T-cell (primary cell): ENCODE results near the gene CCNJL. TPM values are rescaled to one million over a fixed set of nuclear protein-coding genes. Genes with fewer than 3 reads are reported as not detected.

Experiments
- ATAC-seq, 4 experiments: fragments of 200-7000 bp in 3 of 4; fragments of 150-1000 bp in 1 of 4; cut with Tn5 transposase; replicated peaks in 1 of 4; 1 replicate in 3 of 4; 2 replicates in 1 of 4; pipeline ENCODE4 v1.10.0; 2021; ENCODE audit warnings: moderate library complexity in 3 of 4, mild to moderate bottlenecking in 2 of 4, moderate number of reproducible peaks in 1 of 4
- CTCF ChIA-PET, 2 donors: fragments of 300-600 bp; sonication (Branson Sonifier 250); formaldehyde crosslinking; loops; one replicate each; lab custom pipeline; 2022; ENCODE audit warnings: antibody characterized with exemption in 2 of 2; lab: Charles Lee
- POLR2A ChIA-PET, 2 donors: fragments of 300-600 bp; sonication (Branson Sonifier 250); formaldehyde crosslinking; loops; one replicate each; lab custom pipeline; 2022; ENCODE audit warnings: antibody characterized with exemption in 2 of 2; lab: Charles Lee
- DNase-seq, 35 experiments: peaks; one replicate each; pipeline versions ENCODE4 v3.0.0 to v3.0.0-alpha.2; 2013 to 2023
- H3K27ac ChIP-seq: one replicate; pipeline ENCODE4 v1.5.1; 2013; ENCODE audit warnings: low read length
- H3K27me3 ChIP-seq, 2 experiments: replicated peaks in 1 of 2; 1 replicate in 1 of 2; 2 replicates in 1 of 2; pipeline versions ENCODE4 v1.6.1 to v1.7.0; 2013; ENCODE audit warnings: low read length in 1 of 2, mixed read lengths in 1 of 2; ENCODE audit not compliant: control insufficient read depth in 2 of 2, insufficient read depth in 2 of 2; ENCODE audit errors: extremely low read depth in 1 of 2
- H3K36me3 ChIP-seq, 2 donors: 1 replicate in 1 of 2; 2 replicates in 1 of 2; pipeline versions ENCODE4 v1.6.1 to v1.7.0; 2013; ENCODE audit warnings: low read length in 1 of 2; ENCODE audit not compliant: control insufficient read depth in 2 of 2, insufficient read depth in 1 of 2; ENCODE audit errors: extremely low read depth in 1 of 2
- H3K4me1 ChIP-seq, 2 experiments: 1 replicate in 1 of 2; 2 replicates in 1 of 2; pipeline versions ENCODE4 v1.6.1 to v1.7.0; 2013; ENCODE audit warnings: low read length in 2 of 2, mixed read lengths in 1 of 2; ENCODE audit not compliant: insufficient read depth in 2 of 2, control insufficient read depth in 1 of 2; ENCODE audit errors: extremely low read depth in 1 of 2
- H3K4me3 ChIP-seq, 2 donors: 1 replicate in 1 of 2; 2 replicates in 1 of 2; pipeline versions ENCODE4 v1.5.1 to v1.7.0; 2013; ENCODE audit warnings: mild to moderate bottlenecking in 2 of 2, low read length in 1 of 2, moderate library complexity in 1 of 2; ENCODE audit not compliant: control insufficient read depth in 1 of 2; ENCODE audit errors: extremely low read depth in 1 of 2
- H3K9me3 ChIP-seq: 2 replicates; pipeline ENCODE4 v1.7.0; 2013
- H3K27ac Mint-ChIP-seq, 2 donors: one replicate each; pipeline ENCODE4 v1.8.0; 2020 to 2021; ENCODE audit warnings: mild to moderate bottlenecking in 2 of 2, mixed read lengths in 2 of 2
- H3K27me3 Mint-ChIP-seq, 2 donors: one replicate each; pipeline ENCODE4 v1.8.0; 2021 to 2022; ENCODE audit warnings: mixed read lengths in 2 of 2
- H3K36me3 Mint-ChIP-seq: one replicate; pipeline ENCODE4 v1.8.0; 2021; ENCODE audit warnings: mixed read lengths
- H3K4me1 Mint-ChIP-seq, 3 donors: one replicate each; pipeline ENCODE4 v1.8.0; 2020 to 2022; ENCODE audit warnings: mixed read lengths in 3 of 3, mild to moderate bottlenecking in 1 of 3
- H3K4me3 Mint-ChIP-seq, 3 donors: one replicate each; pipeline ENCODE4 v1.8.0; 2020 to 2022; ENCODE audit warnings: mild to moderate bottlenecking in 3 of 3, mixed read lengths in 3 of 3, moderate library complexity in 3 of 3
- H3K9me3 Mint-ChIP-seq, 3 donors: one replicate each; pipeline ENCODE4 v1.8.0; 2020 to 2022; ENCODE audit warnings: mixed read lengths in 3 of 3
- WGBS: methylation state at CpG from one replicate; pipeline ENCODE4 v1.1.5; 2013; ENCODE audit warnings: missing lambda C conversion rate; ENCODE audit not compliant: insufficient coverage; 5-methylcytosine and 5-hydroxymethylcytosine counted together
- total RNA-seq, 35 experiments: library from RNA in 6 of 35; stranded (reverse) in 6 of 35; fragments of 120-200 nt in 1 of 35; gene quantifications; one replicate each; pipeline versions ENCODE4 v1.2.1 to v1.2.4 and lab custom pipeline; 2013 to 2026

Gene CCNJL
- total RNA-seq, 5 donors from 2014 or later (not counting 1 experiment from before 2014, with no cell fraction given): 0.33 to 0.41 (median 0.35) TPM; not detected in 2

DNA sequence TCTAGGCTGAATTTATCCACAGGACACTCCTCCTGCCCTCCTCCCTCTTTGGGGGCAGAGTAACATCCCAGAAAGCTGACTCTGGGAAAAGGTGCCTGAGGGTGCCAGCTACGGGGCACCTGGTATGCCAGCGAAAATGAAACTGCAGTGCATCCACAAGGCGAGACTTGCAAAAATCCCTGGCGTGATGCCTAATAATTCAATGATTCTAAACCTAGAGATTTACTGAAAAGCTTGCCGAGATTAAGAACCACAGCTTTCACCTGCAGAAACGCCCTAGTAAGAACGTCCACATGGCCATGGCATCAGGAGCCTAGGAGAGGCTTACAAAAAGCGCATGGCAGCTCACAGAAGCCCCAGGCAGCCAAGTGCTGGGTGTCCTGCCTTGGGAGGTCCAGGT lies 20.9 kb downstream of the CCNJL start:
- Mint-ChIP-seq H3K27ac (no peak overlapping the region), H3K36me3 (no peaks in the 10 kb centered on the region), H3K4me1 (no peaks in the 10 kb centered on the region), H3K27me3 (peaks cover 4 to 8% of the 10 kb centered on the region in 2 donors), H3K9me3 (no peaks in the 10 kb centered on the region), H3K4me3 (no peak overlapping the region)
- no peak overlapping the region for H3K4me3 ChIP-seq
- 84% methylated on average over 6 of the region's 8 CpGs for WGBS
- H3K27me3 ChIP-seq: peaks cover 0 to 19% of the 10 kb centered on the region in 2 experiments
- DNase-seq (no peak), ATAC-seq (no peak)
- H3K27ac ChIP-seq: no peak overlapping the region
- POLR2A ChIA-PET: no interaction called here
- CTCF ChIA-PET: interaction anchor here in 1 of 2 donors (0.6 kb wide), 1 partner anchor 775 kb away, joined by 7 read pairs; no protein-coding TSS in a partner anchor
- no peaks in the 10 kb centered on the region for H3K9me3 ChIP-seq
- no peaks in the 10 kb centered on the region for H3K36me3 ChIP-seq
- H3K4me1 ChIP-seq: no peaks in the 10 kb centered on the region

DNA sequence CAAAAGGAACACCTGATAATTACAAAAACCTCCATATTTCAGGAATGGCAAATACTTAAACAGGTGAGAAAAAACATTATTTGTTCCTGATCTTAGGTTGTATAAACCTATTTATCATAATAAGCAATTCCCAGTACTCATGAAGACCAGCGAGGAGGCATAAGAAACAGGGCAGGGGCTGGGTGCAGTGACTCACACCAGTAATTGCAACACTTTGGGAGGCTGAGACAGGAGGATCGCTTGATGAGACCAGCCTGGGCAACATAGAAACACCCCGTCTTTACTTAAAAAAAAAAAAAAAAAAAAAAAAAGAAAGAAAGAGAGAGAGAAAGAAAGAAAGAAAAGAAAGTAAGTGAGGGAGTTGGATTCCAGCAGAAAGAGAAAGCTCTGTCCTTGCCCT lies 21.6 kb downstream of the CCNJL start:
- WGBS: no CpG with 5 or more reads among the region's 3 CpGs
- no peaks in the 10 kb centered on the region for H3K36me3 ChIP-seq
- no peak overlapping the region for H3K27ac ChIP-seq
- H3K4me3 ChIP-seq: no peak overlapping the region
- ATAC-seq: no peak
- H3K9me3 ChIP-seq: no peaks in the 10 kb centered on the region
- ChIA-PET CTCF (no interaction called here), POLR2A (no interaction called here)
- Mint-ChIP-seq H3K27me3 (peaks cover 4 to 8% of the 10 kb centered on the region in 2 donors), H3K4me3 (no peak overlapping the region), H3K27ac (no peak overlapping the region), H3K36me3 (no peaks in the 10 kb centered on the region), H3K9me3 (no peaks in the 10 kb centered on the region), H3K4me1 (no peaks in the 10 kb centered on the region)
- no peak for DNase-seq
- no peaks in the 10 kb centered on the region for H3K4me1 ChIP-seq
- peaks cover 0 to 18% of the 10 kb centered on the region in 2 experiments for H3K27me3 ChIP-seq

- H3K4me1 ChIP-seq: no peaks in the 10 kb centered on the region
- H3K9me3 ChIP-seq: no peaks in the 10 kb centered on the region
- no peaks in the 10 kb centered on the region for H3K36me3 Mint-ChIP-seq
- H3K4me1 Mint-ChIP-seq: no peaks in the 10 kb centered on the region
- peaks cover 0 to 21% of the 10 kb centered on the region in 2 experiments for H3K27me3 ChIP-seq
- no peak overlapping the region for H3K4me3 ChIP-seq
- no peak overlapping the region for H3K4me3 Mint-ChIP-seq
- POLR2A ChIA-PET: no interaction called here
- H3K27me3 Mint-ChIP-seq: peaks cover 6 to 13% of the 10 kb centered on the region in 2 donors
- H3K27ac ChIP-seq: no peak overlapping the region
- CTCF ChIA-PET: no interaction called here
- no peak for ATAC-seq
- H3K36me3 ChIP-seq: no peaks in the 10 kb centered on the region
- H3K9me3 Mint-ChIP-seq: no peaks in the 10 kb centered on the region
- no peak for DNase-seq
- no peak overlapping the region for H3K27ac Mint-ChIP-seq
- WGBS: 44% methylated on average over 4 of the region's 7 CpGs
Measured at GRCh38 chr5:160289721-160290120, 22.6 kb downstream of the CCNJL start.

- CTCF ChIA-PET: no interaction called here
- POLR2A ChIA-PET: no interaction called here
Measured at GRCh38 chr5:160289356-160289651, 23.1 kb downstream of the CCNJL start.

GRCh38 chr5:160287378-160288051 lies 24.8 kb downstream of the CCNJL start:
- CTCF ChIA-PET: interaction anchor here in 1 of 2 donors (0.5 kb wide), 1 partner anchor 14 kb away, joined by 3 read pairs; no protein-coding TSS in a partner anchor
- DNase-seq (no peak), ATAC-seq (no peak)
- Histone ChIP-seq H3K4me3 (no peak overlapping the region), H3K9me3 (no peaks in the 10 kb centered on the region), H3K36me3 (no peaks in the 10 kb centered on the region), H3K27me3 (peaks cover 0 to 17% of the 10 kb centered on the region in 2 experiments), H3K27ac (no peak overlapping the region), H3K4me1 (no peaks in the 10 kb centered on the region)
- Mint-ChIP-seq H3K9me3 (no peaks in the 10 kb centered on the region), H3K27me3 (peaks cover 4 to 15% of the 10 kb centered on the region in 2 donors), H3K27ac (no peak overlapping the region), H3K36me3 (no peaks in the 10 kb centered on the region), H3K4me3 (no peak overlapping the region), H3K4me1 (no peaks in the 10 kb centered on the region)
- 83% methylated on average over 4 of the region's 8 CpGs for WGBS
- POLR2A ChIA-PET: no interaction called here

More at GRCh38 chr5:160289356-160289651, 23.1 kb downstream of the CCNJL start:
- Histone ChIP-seq H3K4me1 (no peaks in the 10 kb centered on the region), H3K36me3 (no peaks in the 10 kb centered on the region), H3K27ac (no peak overlapping the region), H3K27me3 (peaks cover 0 to 17% of the 10 kb centered on the region in 2 experiments), H3K9me3 (no peaks in the 10 kb centered on the region), H3K4me3 (no peak overlapping the region)
- WGBS: no CpG with 5 or more reads among the region's 2 CpGs
- no peak for DNase-seq
- H3K4me3 Mint-ChIP-seq: no peak overlapping the region
- H3K27ac Mint-ChIP-seq: no peak overlapping the region
- H3K9me3 Mint-ChIP-seq: no peaks in the 10 kb centered on the region
- no peak for ATAC-seq
- H3K36me3 Mint-ChIP-seq: no peaks in the 10 kb centered on the region
- H3K4me1 Mint-ChIP-seq: no peaks in the 10 kb centered on the region
- H3K27me3 Mint-ChIP-seq: peaks cover 4 to 11% of the 10 kb centered on the region in 2 donors

- H3K36me3 Mint-ChIP-seq: no peaks in the 10 kb centered on the region
- ATAC-seq (no peak), DNase-seq (no peak)
- WGBS: 100% methylated on average over 2 of the region's 6 CpGs
- Histone ChIP-seq H3K27ac (no peak overlapping the region), H3K36me3 (no peaks in the 10 kb centered on the region), H3K9me3 (no peaks in the 10 kb centered on the region), H3K27me3 (peaks cover 0 to 17% of the 10 kb centered on the region in 2 experiments), H3K4me3 (no peak overlapping the region), H3K4me1 (no peaks in the 10 kb centered on the region)
- no peaks in the 10 kb centered on the region for H3K4me1 Mint-ChIP-seq
- ChIA-PET POLR2A (no interaction called here), CTCF (no interaction called here)
- no peak overlapping the region for H3K27ac Mint-ChIP-seq
- no peaks in the 10 kb centered on the region for H3K9me3 Mint-ChIP-seq
- H3K27me3 Mint-ChIP-seq: peaks cover 4 to 15% of the 10 kb centered on the region in 2 donors
- no peak overlapping the region for H3K4me3 Mint-ChIP-seq
Measured at GRCh38 chr5:160286947-160287346, 25.4 kb downstream of the CCNJL start.
